Stimulated activated CD4-positive, alpha-beta T cell treated with anti-CD3 and anti-CD28 coated beads, Interleukin-1b, Interleukin-23, amount 100 ng/mL, for 24 hours (primary cell): ENCODE results near the gene STEEP1.
A peak's percentile ranks its signal among the peaks of the same experiment; 100 is the strongest.

Source experiments
- DNase-seq, 4 experiments: peaks; one replicate each; pipeline ENCODE4 v3.0.0-alpha.2; 2020; ENCODE audit warnings: low read depth in 4 of 4, low spot score in 1 of 4

STEEP1 gene

DNA sequence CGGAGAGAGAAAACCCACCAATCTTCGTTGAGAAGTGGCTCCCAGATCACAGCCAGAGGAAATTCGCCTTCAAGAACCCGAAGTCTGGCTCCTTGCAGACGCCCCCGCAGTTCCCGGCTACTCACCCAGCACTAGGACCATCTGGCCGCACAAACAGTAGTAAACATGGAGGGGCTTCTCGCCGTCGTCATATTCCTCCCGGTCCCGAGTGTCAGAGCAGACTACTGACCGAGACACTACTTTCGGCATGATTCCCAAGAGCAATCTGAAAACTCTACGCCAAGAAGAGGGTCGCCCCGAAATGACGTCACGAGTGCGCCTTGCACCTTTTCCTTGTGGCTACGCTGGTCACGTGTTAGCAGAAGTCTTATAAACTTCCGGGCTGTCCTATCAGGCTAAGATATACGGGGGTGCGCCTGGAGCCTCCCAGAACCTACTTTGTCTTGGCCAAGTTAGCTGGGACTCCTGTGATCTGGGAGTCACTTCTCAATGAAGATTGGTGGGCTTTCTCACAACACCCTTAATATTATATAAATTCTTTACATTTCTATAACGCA is at the start of gene STEEP1:
TSS of gene STEEP1 (minus strand) at position 303 of the 557 bp plus-strand sequence. CDS start at position 249, 54 bp downstream.
- peak; percentile 65 to 80 (median 74) for DNase-seq

GRCh38 chrX:119614776-119615175 is 49.6 kb upstream of the STEEP1 start:
- DNase-seq = no peak

- no peak for DNase-seq
These were observed 41.8 kb upstream of the STEEP1 start for GRCh38 chrX:119607018-119607389.

DNA sequence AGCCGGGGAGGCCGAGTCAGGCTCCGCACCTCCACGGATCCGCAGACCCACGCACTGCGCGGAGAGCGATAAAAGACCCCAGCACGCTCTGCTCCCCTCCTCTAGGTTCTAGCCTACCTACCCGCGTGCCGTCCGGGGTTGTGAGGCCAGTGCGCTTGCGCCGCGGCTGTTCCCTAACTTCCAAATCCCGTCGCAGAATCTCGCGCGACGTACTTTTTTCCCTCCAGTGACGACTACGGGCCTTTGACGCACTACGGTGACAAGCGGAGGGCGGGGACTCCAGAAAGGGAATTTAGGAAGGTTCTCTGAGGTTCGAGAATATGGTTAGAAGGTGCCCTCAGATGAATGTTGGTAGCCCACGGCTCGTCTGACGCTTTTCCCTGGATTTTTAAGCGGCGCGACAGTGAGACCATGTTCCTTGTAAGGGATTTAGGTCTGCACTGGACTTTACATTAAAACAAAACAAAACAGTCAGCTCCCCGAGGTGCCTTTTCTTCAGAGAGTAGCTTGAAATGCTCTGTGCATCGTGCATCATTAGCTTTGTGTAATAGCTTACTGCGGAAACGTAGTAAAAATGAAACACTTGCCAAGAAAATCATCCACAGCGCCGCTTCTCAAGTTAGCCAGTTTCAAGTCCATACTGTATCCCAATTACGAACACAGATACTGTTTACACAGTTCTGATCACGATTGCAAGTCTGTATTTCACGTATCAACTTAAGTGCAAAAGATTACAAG is 41.2 kb upstream of the STEEP1 start, which contains the start of gene NKRF:
TSS of gene NKRF (minus strand) at position 145 of the 738 bp plus-strand sequence.
- DNase-seq = peak; percentile 57 to 83 (median 78)

- DNase-seq = peak in 3 of 4 experiments; percentile 7 to 18 (median 8)
These were observed 40.5 kb upstream of the STEEP1 start for GRCh38 chrX:119605464-119606279.

- no peak for DNase-seq
These were observed 39.7 kb upstream of the STEEP1 start for GRCh38 chrX:119604766-119605463.

DNA sequence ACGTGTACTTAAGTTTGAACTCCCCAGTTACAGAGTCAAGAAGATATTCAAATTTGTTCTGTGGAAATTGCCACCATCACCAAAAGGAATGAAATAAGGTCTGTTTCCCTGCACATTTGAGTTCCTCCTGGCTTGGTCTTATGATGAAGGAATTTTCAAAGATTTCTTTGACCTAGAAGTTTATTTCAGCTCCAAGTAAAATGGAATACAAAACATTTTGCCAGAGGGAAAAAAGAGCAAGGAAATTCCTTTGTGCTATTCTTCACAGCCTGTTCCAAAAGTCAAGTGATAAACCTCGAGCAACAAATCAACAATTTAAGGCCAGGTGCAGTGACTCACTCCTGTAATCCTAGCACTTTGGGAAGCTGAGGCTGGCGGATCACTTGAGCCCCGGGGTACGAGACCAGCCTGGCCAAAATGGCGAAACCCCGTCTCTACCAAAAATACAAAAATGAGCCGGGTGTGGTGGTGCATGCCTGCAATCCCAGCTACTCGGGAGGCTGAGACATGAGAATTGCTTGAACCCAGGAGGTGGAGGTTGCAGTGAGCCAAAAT is 37.6 kb upstream of the STEEP1 start:
- DNase-seq = no peak

DNA sequence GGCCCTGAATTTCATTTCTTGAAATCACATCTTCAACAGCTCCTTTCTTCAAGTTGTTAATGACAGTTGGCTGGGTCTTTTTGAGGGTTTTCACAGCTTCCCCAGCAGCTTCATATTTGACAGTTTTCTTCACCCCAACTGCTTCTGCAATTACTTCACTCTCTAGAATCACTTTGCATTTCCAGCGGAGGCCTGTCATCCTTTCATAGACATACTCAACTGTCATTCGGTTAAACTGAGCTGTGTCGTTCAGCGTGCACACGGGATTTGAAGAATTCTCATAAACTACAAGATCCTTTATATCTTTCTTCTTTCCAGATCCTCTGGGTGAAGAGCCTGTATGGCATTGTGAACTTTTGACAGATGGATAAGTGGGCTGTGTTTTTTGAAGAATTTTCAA is 24.6 kb upstream of the STEEP1 start:
- DNase-seq = no peak

DNA sequence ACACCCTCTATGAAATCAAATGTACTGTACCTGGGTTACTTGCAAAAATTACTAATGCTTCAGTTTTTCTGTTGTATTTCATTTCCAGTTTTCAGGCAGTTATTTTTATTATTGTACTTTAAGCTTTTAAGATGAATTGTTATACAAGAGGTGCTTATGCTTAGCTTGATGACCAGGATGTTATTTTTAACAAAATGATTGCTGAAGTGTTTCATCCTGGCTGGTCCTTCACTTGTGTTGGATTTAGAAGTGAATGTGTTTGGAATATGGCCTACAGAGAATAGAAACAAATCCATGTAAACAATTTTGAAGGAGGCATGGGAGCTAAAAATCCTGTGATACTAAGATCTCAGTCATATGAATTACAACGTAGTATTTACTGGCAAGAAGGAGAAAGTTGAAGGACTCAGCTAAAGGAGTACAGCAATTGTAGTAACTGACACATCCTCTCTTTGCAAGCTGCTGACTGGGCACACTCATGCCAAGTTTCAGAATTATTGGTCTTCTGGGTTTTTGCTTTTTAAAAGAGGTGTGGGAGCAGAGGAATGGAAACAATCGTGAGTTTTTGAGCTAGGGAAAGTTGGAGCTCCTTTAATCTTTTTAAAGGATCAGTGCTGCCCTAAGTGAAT is 18.3 kb upstream of the STEEP1 start:
- no peak for DNase-seq

DNA sequence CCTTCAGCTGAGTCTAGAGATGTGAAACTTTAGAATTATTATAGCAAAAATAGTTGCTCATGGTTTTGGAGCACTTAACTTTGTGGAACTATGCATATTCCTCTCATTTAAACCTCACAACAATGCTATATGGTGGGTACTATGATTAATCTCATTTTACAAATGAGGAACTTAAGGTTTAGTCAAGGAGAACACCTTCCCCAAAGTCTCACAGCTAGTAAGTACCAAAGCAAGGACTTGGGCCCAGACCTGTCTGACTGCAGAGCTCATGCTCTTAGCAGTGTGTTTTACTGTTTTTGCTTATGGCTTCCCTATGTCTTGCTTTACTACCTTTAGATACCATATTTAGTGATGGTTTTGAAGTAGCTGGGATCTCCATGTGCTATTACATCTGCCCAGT is 14.2 kb upstream of the STEEP1 start:
- DNase-seq = no peak

DNA sequence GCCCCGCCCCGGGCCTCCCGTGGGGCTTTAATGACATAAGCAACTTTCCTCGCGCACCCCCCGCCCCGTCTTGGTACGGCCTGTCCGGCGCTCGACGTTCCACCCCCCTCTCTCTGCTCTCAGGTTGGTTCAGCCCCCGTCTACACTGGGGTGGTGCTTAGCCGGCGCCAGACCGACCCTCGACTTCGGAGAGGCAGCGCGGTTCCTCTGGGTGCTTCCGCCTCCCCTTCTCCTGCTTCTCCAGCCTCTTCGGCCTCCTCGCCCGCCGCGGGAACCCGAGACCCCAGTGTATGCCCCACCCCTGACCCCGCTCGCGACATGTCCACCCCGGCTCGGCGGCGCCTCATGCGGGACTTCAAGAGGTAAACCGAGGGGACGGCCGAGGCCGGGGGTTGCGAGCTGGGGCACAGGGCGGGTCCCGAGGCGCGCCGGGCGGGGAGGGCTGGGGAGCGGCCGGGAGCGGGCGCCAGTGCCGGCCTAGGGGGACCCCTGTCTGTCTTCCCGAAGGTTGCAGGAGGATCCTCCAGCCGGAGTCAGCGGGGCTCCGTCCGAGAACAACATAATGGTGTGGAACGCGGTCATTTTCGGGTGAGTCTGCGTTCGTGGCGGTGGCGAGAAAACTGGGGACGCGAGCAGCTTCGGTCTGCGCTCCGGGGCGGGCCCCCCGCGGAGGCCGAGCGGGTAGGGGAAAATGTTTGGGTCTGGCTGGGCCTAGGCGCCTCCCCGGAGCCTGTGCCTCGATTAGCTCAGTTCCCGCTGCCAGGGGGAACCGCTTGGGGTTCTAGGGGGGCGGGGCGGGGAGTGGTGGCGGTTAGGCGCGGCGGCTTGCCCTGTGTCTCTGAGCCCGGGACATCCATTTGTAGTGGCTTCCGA is 9.4 kb upstream of the STEEP1 start, which contains the start of gene UBE2A:
TSS of gene UBE2A (plus strand) at position 170 of the 873 bp plus-strand sequence. CDS start at position 319, 149 bp downstream.
- peak; percentile 59 to 83 (median 73) for DNase-seq

GRCh38 chrX:119573840-119574393 is 8.7 kb upstream of the STEEP1 start:
- DNase-seq = no peak

DNA sequence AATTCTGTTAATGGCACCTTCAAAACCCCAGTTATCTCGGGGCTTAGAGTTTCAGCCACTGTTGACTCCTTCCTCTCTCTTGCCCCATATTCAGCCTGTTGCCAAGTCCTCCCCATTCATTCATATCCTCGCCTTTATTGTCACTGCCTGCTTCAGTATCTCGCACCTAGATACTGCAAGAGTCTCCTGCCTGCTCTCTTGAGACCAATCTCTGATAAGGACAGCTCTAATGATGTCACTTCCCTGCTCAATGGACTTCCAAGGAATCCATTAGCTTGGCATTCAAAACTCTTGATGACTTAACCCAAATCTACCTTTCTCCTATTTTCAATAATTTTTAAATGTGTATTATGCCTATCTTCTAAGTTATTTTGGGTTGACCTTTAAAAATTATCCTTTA is 8.0 kb upstream of the STEEP1 start:
- DNase-seq = no peak

- DNase-seq = no peak
These were observed 5.2 kb upstream of the STEEP1 start for GRCh38 chrX:119570351-119570835.

GRCh38 chrX:119552508-119552907 is 12.7 kb downstream of the STEEP1 start:
- no peak for DNase-seq

- no peak for DNase-seq
These were observed 15.7 kb downstream of the STEEP1 start for GRCh38 chrX:119549327-119550016.

- DNase-seq = no peak
These were observed 24.0 kb downstream of the STEEP1 start for GRCh38 chrX:119541188-119541587.

GRCh38 chrX:119539872-119540271 is 25.3 kb downstream of the STEEP1 start:
- no peak for DNase-seq
